Progenitor cell of endocrine pancreas (in vitro differentiated cells): Measurements from ENCODE around the gene SLC35F3. TPM values are rescaled to one million over a fixed set of nuclear protein-coding genes. Genes with fewer than 3 reads are reported as not detected.

Source experiments
- DNase-seq: peaks from one replicate; pipeline ENCODE4 v3.0.0; 2021; ENCODE audit warnings: low spot score; ENCODE audit not compliant: unreplicated experiment
- H3K27ac Mint-ChIP-seq: 2 replicates; pipeline ENCODE4 v1.8.0; 2021; ENCODE audit warnings: mild to moderate bottlenecking, moderate library complexity, mixed read lengths
- H3K27me3 Mint-ChIP-seq: 2 replicates; pipeline ENCODE4 v1.8.0; 2021; ENCODE audit warnings: mixed read lengths
- H3K36me3 Mint-ChIP-seq: 2 replicates; pipeline ENCODE4 v1.8.0; 2022; ENCODE audit warnings: mixed read lengths; ENCODE audit not compliant: insufficient read depth
- H3K4me1 Mint-ChIP-seq: 2 replicates; pipeline ENCODE4 v1.8.0; 2021; ENCODE audit warnings: low read depth, mixed read lengths
- H3K4me3 Mint-ChIP-seq: 2 replicates; pipeline ENCODE4 v1.8.0; 2021; ENCODE audit warnings: low read depth, mild to moderate bottlenecking, moderate library complexity, mixed read lengths
- H3K9me3 Mint-ChIP-seq: 2 replicates; pipeline ENCODE4 v1.8.0; 2021; ENCODE audit warnings: low read depth, mixed read lengths
- CTCF ChIP-seq: fragments of 200-600 bp; sonication (generic); IDR thresholded peaks from one replicate; pipeline ENCODE4 v1.5.0; 2021; ENCODE audit warnings: antibody characterized with exemption, mild to moderate bottlenecking; ENCODE audit not compliant: unreplicated experiment
- total RNA-seq: library from RNA; stranded (reverse); gene quantifications from 2 replicates; pipeline ENCODE4 v1.2.1, GENCODE V29; 2021

SLC35F3 gene
- total RNA-seq, 1 donor from 2014 or later = 0.74 TPM

GRCh38 chr1:234090212-234091064 lies 186.0 kb downstream of the SLC35F3 start:
- no peak for TF ChIP-seq CTCF
- Mint-ChIP-seq H3K9me3 (peaks cover 10% of the 10 kb centered on the region), H3K4me3 (no peak overlapping the region), H3K4me1 (peaks cover 16% of the 10 kb centered on the region), H3K27ac (no peak overlapping the region), H3K36me3 (peaks cover 2% of the 10 kb centered on the region), H3K27me3 (peaks cover 83% of the 10 kb centered on the region)
- DNase-seq = no peak

DNA sequence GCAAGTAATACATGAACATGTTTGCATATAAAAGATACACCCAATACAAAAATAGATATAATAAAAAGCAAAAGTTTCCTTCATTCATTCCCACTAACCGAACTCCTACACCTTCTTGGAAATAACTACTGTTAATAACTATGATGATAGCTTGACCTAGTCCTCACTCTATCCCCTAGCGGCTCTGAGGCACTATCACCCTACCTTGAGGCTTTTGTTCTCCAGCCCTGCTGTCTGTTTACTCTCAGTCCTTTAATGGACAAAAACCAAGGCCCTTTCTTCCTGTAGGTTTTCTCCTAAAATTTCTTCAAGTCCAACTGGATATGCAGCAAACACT lies 186.6 kb downstream of the SLC35F3 start:
- H3K36me3 Mint-ChIP-seq = peaks cover 2% of the 10 kb centered on the region
- H3K9me3 Mint-ChIP-seq = peaks cover 10% of the 10 kb centered on the region
- no peak for DNase-seq
- peaks cover 16% of the 10 kb centered on the region for H3K4me1 Mint-ChIP-seq
- no peak overlapping the region for H3K27ac Mint-ChIP-seq
- TF ChIP-seq CTCF = no peak
- H3K27me3 Mint-ChIP-seq = peaks cover 83% of the 10 kb centered on the region
- H3K4me3 Mint-ChIP-seq = no peak overlapping the region

DNA sequence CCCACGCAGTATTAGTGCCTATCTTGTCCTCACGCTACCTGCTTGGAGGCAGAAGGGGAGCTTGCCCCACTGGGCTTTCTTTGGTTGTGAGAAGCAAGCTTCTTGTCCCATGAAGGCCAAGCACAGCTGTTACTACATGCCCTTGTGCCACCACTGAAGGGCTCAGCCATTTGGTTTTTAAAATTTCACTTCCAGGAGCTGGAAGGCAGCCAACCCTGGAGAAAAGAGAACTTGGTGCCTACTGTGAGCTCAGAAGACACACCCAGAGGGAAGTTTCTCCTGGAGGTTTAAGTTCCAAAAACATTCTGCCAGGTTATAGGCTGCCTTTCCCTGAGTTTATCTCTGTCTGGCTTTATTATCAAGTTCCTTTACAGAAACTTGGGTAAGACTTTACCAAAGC lies 187.4 kb downstream of the SLC35F3 start:
- Mint-ChIP-seq H3K9me3 (peaks cover 10% of the 10 kb centered on the region), H3K4me1 (peaks cover 16% of the 10 kb centered on the region), H3K27me3 (peaks cover 83% of the 10 kb centered on the region), H3K4me3 (no peak overlapping the region), H3K27ac (no peak overlapping the region), H3K36me3 (peaks cover 2% of the 10 kb centered on the region)
- TF ChIP-seq CTCF = no peak
- DNase-seq = no peak

DNA sequence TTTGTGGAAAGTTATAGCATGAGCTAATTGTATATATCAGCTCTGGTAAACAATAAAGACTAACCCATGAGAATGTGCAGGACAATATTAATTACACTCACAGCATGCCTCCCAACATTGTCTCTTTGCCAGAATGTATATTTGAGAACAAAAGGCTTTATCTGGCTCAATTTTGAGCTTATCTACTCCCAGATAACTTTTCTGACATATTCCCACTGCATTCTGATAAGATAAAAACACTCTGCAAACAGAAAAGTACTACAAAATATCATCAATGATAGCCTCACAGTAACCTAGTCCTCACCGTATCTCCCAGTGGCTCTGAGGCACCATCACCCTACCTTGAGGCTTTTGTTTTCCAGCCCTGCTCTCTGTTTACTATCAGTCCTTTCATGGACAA lies 188.6 kb downstream of the SLC35F3 start:
- Mint-ChIP-seq H3K36me3 (peaks cover 2% of the 10 kb centered on the region), H3K27me3 (peaks cover 71% of the 10 kb centered on the region)

GRCh38 chr1:234093741-234094140 lies 189.3 kb downstream of the SLC35F3 start:
- H3K4me1 Mint-ChIP-seq = peaks cover 16% of the 10 kb centered on the region
- H3K27me3 Mint-ChIP-seq = peaks cover 67% of the 10 kb centered on the region

More for the DNA sequence above, 188.6 kb downstream of the SLC35F3 start:
- Mint-ChIP-seq H3K27ac (no peak overlapping the region), H3K9me3 (peaks cover 10% of the 10 kb centered on the region), H3K4me3 (no peak overlapping the region), H3K4me1 (peaks cover 16% of the 10 kb centered on the region)
- no peak for DNase-seq
- no peak for TF ChIP-seq CTCF

More at GRCh38 chr1:234093741-234094140, 189.3 kb downstream of the SLC35F3 start:
- DNase-seq = no peak
- Mint-ChIP-seq H3K27ac (peak overlapping the region; percentile 22), H3K9me3 (peaks cover 10% of the 10 kb centered on the region), H3K36me3 (peaks cover 2% of the 10 kb centered on the region), H3K4me3 (no peak overlapping the region)
- no peak for TF ChIP-seq CTCF
